ENCODE data around the gene RAB2B.

The RAB2B gene

GRCh38 chr14:21476925-21477681, at the start of gene RAB2B, which contains the start of gene TOX4:
Gene RAB2B, minus strand, starts transcription at chr14:21476959. Its CDS starts 87 bp downstream, at chr14:21476872.
Gene TOX4, plus strand, starts transcription at chr14:21477195. Its CDS starts 84 bp downstream, at chr14:21477279.
- peak; percentile 77 to 86 for DNase-seq (ENCODE audit: low read depth in 2 of 2)

GRCh38 chr14:21525962-21526671, 49.4 kb upstream of the RAB2B start, which contains the start of gene SALL2:
Gene SALL2, minus strand, starts transcription at chr14:21526346. Its CDS starts 219 bp downstream, at chr14:21526127.
- peak; percentile 51 to 67 for DNase-seq (ENCODE audit: low read depth in 2 of 2)

DNA sequence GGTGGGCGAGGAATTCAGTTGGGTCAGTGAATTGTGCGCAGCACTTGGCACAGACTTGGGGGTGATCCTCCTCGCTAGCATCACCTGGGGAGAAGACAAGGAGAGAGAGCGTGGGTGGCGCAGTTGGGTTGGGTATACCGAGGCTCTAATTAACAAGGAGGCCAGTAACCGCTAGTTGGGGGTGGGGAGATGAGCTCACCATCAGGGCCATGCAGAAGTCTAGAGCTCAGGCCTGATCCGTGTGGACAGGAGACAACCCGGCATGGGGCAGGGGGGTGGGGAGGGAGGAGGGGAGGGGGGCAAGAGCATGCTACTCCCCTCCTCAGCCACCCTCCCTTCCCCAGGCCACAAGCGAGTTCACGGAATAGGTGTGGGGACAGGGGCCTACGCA, 48.8 kb upstream of the RAB2B start:
- no peak for DNase-seq (ENCODE audit: low read depth in 2 of 2)

DNA sequence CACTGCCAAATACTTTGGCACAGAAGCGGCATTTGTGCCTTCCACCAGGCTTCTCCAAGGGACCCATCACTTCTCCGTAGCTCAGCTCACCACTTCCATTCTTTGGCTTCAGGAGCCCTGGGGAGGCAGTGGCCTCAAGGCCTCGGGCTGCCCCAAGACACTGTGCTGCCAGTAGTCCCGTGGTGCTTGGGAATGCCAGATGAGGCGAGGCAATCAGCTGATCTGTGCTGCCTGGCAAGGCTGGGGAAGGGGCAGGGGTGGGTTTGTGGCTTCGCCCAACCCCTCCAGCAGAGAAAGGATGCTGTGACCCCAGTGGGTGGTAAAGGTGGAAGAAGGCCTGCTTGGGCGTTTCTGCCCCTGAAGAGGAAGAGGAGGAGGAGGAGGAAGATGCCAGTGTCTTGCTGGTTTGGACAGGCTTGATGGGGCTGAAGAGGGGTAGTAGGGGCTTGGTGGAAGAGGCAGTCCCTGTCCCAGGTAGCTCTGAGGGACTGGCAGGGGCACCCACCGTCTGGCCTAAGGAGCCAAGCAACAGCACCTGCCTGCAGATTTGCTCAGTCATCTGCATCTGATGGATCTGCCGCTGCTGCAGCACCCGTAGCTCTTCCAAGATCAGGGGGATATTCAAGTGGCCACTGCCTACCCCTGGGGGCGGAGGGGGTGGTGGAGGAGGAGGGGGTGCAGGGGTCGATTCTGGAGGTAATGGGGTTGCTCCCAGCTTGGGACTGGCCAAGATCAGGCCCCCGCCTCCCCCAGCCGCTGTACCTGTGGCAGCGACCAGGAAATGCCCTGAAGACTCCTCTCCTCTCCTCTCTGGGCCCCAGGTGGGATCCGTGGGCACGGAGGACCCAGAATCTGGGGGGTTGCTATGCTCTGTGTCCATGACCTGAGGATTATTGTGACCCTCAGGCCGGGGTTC, 48.1 kb upstream of the RAB2B start:
- no peak for DNase-seq (ENCODE audit: low read depth in 2 of 2)

DNA sequence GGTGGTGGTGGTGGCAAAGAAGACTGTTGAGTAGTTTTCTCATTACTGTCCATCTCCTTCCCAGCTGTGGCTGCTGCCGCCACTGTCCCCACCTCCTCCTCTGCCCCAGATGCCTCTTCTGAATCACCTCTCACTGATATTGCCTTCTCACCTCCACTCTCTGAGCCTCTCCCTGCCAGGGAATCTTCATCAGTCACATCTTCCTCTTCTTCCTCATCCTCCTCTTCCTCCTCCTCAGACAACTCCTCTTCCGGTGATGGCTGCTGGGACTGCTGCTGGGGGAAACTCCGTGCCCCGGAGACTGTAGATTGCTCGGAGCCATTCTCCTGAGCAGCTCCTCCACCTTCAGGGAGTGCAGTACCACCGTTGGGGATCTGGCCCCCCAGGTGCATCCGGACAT, 46.4 kb upstream of the RAB2B start:
- no peak for DNase-seq (ENCODE audit: low read depth in 2 of 2)

DNA sequence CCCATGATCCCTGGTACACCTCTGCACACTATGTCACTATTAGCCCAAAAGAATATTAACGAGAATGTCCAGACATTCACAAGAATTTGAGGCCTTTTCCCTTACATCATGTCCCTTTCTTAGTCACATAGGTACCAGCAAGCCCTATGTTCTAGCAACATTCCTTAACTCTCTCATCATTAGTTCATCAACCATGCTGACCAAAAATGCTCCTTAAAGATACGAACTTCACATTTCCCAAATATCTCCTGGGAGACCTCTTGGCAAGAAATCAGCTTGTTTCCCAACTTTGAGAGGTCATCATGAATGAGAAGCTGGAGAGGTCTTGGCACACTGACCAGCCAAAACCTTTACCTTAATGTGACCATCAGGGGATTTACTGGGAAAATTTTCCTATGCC, 44.7 kb upstream of the RAB2B start:
- no peak for DNase-seq (ENCODE audit: low read depth in 2 of 2)

GRCh38 chr14:21520767-21521166, 44.0 kb upstream of the RAB2B start:
- DNase-seq (ENCODE audit: low read depth in 2 of 2) = no peak

DNA sequence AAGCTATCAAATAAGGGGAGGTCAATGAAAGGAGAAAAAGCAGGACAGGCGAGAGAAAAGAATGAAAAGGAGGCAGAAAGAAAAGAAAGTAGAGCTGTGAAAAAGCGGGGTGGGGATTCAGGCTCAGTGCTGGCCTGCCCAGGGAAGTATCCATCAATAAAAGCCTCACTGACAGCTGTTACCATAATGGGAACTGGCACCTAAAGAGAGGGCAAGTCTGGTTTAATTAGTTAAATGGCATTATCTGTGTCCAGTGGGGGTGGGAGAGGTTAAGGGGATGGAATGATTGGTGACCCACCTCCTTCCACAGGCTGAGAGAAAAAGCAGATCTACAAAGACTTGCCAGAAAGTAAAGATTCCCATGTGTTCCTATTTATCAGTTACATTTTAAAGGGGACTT, 42.0 kb upstream of the RAB2B start:
- no peak for DNase-seq (ENCODE audit: low read depth in 2 of 2)

DNA sequence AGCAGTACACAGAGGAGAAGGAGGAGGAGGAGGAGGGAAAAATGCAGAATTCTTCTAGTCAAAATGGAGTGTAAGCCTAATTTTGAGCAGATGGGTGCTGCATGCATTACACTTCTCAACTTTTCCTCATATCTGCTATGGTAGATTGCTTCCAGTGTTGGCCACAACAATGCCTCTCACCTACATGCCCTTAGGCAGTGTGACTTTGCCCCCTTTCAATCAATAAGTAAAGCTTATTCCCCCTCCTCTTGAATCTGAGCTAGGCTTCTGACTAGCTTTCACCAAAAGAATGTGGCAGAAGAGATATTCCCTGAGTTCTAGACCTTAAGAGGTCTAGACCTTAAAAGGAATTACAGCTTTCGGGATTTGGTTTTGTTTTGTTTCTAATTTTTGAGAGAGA, 37.6 kb upstream of the RAB2B start:
- DNase-seq (ENCODE audit: low read depth in 2 of 2) = no peak

- peak; percentile 75 to 83 for DNase-seq (ENCODE audit: low read depth in 2 of 2)
These were observed 34.2 kb upstream of the RAB2B start, which contains the start of gene METTL3 for GRCh38 chr14:21510735-21511657. Gene METTL3, minus strand, starts transcription at chr14:21511340. Its CDS starts 117 bp downstream, at chr14:21511223.

- DNase-seq (ENCODE audit: low read depth in 2 of 2) = no peak
These were observed 32.8 kb upstream of the RAB2B start for GRCh38 chr14:21509432-21510143.

DNA sequence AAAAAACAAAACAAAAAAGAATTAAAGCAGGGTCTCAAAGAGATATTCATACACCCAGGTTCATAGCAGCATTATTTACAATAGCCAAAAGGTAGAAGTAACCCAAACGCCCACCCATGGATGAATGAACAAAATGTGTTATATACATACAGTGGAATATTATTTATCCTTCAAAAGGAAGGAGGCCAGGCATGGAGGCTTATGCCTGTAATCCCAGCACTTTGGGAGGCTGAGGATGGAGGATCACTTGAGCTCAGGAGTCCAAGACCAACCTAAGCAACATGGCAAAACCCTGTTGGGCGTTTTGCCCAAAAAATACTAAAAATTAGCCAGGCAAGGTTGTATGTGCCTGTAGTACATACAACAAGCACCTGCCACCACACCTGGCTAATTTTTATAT, 29.8 kb upstream of the RAB2B start:
- DNase-seq (ENCODE audit: low read depth in 2 of 2) = no peak

GRCh38 chr14:21505012-21505553, 28.3 kb upstream of the RAB2B start:
- no peak for DNase-seq (ENCODE audit: low read depth in 2 of 2)

- no peak for DNase-seq (ENCODE audit: low read depth in 2 of 2)
These were observed 26.6 kb upstream of the RAB2B start for GRCh38 chr14:21503376-21503775.

DNA sequence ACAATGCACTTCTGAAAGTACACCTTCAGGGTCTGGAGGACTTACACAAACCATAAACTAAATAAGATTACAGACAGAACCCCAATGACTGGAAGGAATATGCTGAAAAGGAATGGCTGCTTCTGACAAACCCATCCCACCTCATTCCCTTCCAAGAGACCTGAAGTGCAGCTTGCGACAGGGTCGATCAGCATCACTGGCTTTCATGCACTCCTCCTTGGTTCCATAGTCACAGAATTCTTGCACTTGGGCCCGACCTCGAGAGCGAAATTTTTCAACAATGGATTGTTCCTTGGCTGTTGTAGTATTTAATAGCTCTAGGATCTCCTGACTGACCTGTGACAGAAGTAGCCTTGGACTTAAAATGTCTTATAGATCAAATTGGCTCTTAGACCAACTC, 24.8 kb upstream of the RAB2B start:
- DNase-seq (ENCODE audit: low read depth in 2 of 2) = no peak

DNA sequence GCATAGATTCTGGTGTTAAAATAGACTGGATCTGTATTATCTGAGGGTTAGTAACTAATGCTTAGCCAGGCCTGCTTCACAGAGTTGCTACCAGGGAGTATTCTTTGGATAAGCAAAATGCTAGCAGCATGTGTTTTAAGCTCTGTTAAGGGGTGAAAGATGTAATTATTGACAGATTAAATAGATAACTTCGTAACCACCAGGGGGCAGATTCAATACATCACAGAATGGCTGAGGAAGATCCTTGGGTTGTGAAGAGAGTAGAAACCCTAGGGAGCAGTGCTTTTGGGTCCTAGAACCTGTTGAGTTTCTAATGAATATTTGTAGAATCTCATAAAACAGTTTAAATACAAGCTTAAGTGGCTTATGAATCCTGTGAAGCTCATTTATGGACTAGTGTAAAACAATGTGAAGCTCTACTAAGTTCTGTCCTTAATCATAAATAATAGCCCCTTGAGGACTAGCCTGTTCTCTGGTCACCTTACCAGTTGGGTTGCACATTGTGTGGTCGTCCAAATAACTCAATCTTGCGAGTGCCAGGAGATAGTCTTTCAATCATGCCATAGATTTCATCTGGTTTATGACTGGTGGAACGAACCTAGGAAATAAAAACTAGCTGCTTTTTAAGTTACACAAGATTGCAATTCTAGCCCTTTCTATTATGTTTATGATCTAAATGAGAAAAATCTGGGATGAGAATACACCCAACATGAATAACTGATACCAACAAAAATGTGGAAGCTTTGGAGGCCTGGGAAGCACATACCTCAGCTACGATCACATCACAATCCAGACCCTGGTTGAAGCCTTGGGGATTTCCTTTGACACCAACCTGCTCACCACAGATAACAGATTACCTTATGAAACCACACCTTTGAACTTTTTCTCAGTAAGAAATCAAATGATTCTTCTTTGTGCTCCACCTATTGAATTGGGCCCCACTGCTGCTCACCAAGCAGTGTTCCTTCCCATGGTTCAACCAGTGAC, 22.1 kb upstream of the RAB2B start:
- DNase-seq (ENCODE audit: low read depth in 2 of 2) = no peak

DNA sequence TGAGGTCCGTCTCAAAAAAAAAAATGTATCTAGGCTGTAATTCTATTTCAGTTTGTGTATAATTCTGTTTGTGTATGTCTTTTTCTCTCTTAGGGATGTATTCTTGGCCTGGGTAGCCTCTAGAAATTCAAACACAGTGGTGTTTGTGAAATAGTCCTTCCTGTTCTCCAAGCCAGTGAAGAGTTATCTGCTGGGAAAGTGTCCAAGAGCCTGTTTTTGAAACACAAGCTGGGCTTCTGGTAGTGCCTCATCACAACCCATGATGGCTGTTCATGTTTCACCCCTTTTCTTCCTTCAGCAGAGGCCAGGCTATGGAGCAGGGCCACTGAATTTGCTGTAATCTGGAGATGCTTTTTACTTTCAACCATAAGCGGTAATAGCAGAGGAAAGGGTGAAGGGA, 19.7 kb upstream of the RAB2B start:
- no peak for DNase-seq (ENCODE audit: low read depth in 2 of 2)

GRCh38 chr14:21494902-21495762, 18.4 kb upstream of the RAB2B start:
- no peak for DNase-seq (ENCODE audit: low read depth in 2 of 2)

All from stimulated activated CD8-positive, alpha-beta memory T cell treated with anti-CD3 and anti-CD28 coated beads, Interleukin-2, amount 100 ng/mL, for 48 hours (primary cell).